Erythroblast (primary cell): ENCODE measurements around the gene GFOD1.

Experiments used
- GATA1 ChIP-seq: IDR thresholded peaks from 2 replicates; pipeline ENCODE4 v1.6.1; 2011; ENCODE audit warnings: low read depth, mild to moderate bottlenecking, control low read depth, low read length, moderate library complexity
- POLR2A ChIP-seq: IDR thresholded peaks from 2 replicates; pipeline ENCODE4 v1.6.1; 2011; ENCODE audit warnings: mild to moderate bottlenecking, low read length

DNA sequence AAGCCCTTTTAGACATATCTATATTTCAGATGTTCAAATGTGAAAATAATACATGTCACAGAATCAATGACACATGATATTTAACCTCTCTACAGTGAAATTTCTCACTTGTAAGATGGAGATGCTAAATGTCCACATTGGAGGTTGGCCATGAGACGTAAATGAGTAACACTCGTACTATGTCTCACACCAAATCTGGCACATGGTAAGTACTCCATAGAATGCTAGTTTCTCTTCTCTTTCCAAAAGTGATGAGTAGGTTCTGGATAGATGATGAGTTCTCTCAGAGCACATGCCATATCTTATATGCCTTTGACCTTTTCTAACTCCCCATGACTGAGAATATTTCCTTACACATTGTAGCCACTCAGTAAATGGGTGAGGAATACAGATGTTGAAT lies 17.7 kb downstream of the GFOD1 start:
- TF ChIP-seq POLR2A (no peak), GATA1 (no peak)
